GM12875 (cell line): Measurements from ENCODE around the gene DCAKD.

Source experiments
- H3K4me3 ChIP-seq: one replicate; pipeline ENCODE4 v1.5.1; 2011; ENCODE audit warnings: low read depth, low read length, control low read depth
- CTCF ChIP-seq: IDR thresholded peaks from 2 replicates; pipeline ENCODE4 v1.5.1; 2011; ENCODE audit warnings: low read depth, mild to moderate bottlenecking, control low read depth, inconsistent platforms, low read length, moderate library complexity, borderline replicate concordance; ENCODE audit not compliant: insufficient read depth

The DCAKD gene

DNA sequence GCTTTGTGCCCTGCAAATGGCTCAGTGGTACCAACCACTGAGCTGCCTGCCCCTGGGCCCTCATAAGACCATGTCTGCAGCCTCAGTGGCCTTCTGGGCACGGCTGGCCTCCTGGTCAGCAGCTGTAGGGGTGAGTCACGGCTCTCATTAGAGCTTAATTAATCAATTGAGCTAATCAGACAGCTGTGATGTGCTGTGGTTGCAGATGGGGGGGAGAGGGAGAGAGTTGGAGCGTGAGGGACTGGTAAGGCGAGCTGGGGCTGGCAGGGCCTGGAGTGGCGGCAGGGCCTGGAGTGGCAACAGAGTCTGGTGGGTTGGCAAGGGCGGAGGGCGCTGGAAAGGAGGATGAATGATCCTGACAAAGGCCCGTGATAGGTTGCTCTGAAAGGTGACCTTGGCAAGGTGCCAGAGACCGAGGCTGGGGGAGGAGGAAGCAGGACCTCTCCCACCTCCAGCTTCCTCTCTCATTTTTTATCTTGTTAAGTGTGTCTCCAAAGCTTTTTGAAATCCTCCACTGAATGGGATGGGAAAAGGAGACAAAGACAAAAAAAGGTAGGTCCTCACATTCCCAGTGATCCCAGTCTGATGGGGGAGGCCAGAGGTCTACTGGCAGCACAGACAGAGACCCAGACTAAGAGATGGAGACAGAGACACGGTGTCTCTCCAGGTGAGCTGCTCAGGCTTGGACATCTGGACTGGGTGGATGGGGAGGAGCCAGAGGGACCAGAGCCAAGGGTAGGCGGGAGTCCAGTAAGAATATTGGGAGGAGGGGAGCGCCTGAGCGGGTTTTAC, 41.6 kb downstream of the DCAKD start:
- no peak overlapping the region for H3K4me3 ChIP-seq
- TF ChIP-seq CTCF: no peak

- H3K4me3 ChIP-seq: no peak overlapping the region
- no peak for TF ChIP-seq CTCF
Measured at GRCh38 chr17:45008216-45008615, 43.2 kb downstream of the DCAKD start.

DNA sequence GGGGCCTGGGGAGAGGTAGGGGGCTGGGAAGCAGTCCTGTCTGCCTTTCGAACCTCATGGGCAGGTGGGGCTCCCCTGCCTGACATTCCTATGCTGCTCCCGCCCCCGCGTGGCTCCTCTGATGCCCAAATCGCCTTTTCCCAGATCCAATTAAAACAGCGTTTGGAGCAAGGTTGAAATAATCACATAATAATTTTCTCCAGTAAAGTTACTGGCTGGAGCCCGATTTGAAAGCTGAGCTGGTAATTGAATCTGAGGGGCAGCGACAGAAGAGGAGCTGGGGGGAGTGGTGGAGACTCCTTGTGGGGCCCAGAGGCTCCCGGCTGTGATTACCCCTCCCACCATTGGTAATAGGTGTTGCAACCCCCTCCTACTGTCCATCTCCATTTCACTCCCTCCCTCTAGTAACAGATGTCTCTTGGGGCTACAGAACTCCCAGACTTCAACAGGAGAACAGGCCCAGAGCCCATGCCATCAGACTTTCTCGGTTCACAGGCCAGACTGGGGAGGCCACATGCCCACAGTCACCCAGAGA, 44.4 kb downstream of the DCAKD start:
- TF ChIP-seq CTCF: no peak
- no peak overlapping the region for H3K4me3 ChIP-seq

- H3K4me3 ChIP-seq: no peak overlapping the region
- TF ChIP-seq CTCF: no peak
Measured at GRCh38 chr17:45005700-45006099, 45.7 kb downstream of the DCAKD start.

DNA sequence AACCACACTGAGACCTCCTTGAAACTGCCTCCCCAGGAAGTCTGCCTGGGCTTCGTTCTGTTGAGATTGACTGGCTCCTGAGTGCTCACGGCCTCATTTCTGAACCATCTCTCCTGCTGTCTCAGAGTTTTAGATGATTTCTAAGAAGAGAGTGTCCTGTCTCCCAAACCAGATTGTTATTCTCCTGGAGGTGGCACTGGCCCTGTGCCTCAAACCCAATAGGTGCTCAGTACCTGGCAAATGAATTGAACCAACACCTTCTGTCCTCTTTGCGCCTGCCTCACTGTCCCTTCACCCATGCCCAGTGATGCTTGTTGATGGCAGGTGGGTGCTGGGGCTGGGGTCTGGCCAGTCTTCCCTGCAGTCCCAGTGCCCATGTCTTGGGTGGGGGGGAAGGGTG, 47.0 kb downstream of the DCAKD start:
- H3K4me3 ChIP-seq: no peak overlapping the region
- TF ChIP-seq CTCF: no peak

DNA sequence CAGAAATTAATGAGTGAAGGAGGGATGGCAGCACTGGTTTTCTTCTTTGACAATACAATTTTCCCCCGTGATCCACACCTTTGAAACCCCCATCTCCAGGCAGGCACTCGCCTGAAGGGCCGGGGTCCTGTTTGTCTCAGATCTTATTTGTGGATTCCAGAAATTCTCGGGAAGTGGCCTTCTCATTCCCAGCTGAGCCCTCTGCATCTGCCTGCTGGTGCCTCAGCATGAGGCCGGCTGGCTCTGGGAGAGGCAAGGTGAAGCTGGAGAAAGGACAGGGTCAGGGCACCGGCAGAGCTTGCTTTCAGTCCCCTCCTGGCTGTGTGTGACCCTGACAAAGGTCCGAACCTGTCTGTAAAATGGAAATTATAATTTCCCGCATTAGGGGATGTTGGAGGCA, 47.6 kb downstream of the DCAKD start:
- TF ChIP-seq CTCF: no peak
- H3K4me3 ChIP-seq: no peak overlapping the region

GRCh38 chr17:45001310-45001709, 50.1 kb downstream of the DCAKD start:
- H3K4me3 ChIP-seq: no peak overlapping the region
- no peak for TF ChIP-seq CTCF
